Measurements from ENCODE around the gene VPS4A.
A peak's percentile ranks its signal among the peaks of the same experiment; 100 is the strongest.

The VPS4A gene

GRCh38 chr16:69307856-69308255 is 3.3 kb upstream of the VPS4A start:
- no peak for DNase-seq

- no peak for DNase-seq
Observed at GRCh38 chr16:69309316-69309715, 1.8 kb upstream of the VPS4A start.

GRCh38 chr16:69311533-69312387 is 610 bp downstream of the VPS4A start:
- DNase-seq = peak in 1 of 2 experiments; percentile 13

- DNase-seq = no peak
Observed at GRCh38 chr16:69313469-69313868, 2.3 kb downstream of the VPS4A start.

GRCh38 chr16:69314534-69314933 is 3.4 kb downstream of the VPS4A start:
- DNase-seq = no peak

GRCh38 chr16:69315486-69316311 is 4.5 kb downstream of the VPS4A start:
- DNase-seq = no peak

- no peak for DNase-seq
Observed at GRCh38 chr16:69316595-69317034, 5.5 kb downstream of the VPS4A start.

- DNase-seq = no peak
Observed at GRCh38 chr16:69318177-69318910, 7.2 kb downstream of the VPS4A start.

- no peak for DNase-seq
Observed at GRCh38 chr16:69318911-69319289, 7.8 kb downstream of the VPS4A start.

- DNase-seq = no peak
Observed at GRCh38 chr16:69319381-69319780, 8.2 kb downstream of the VPS4A start.

- no peak for DNase-seq
Observed at GRCh38 chr16:69319826-69320739, 8.9 kb downstream of the VPS4A start.

GRCh38 chr16:69320740-69321073 is 9.6 kb downstream of the VPS4A start:
- DNase-seq = no peak

- DNase-seq = no peak
Observed at GRCh38 chr16:69321080-69321479, 9.9 kb downstream of the VPS4A start.

GRCh38 chr16:69322343-69322742 is 11.2 kb downstream of the VPS4A start:
- DNase-seq = no peak

- DNase-seq = no peak
Observed at GRCh38 chr16:69323415-69323814, 12.3 kb downstream of the VPS4A start.

- DNase-seq = no peak
Observed at GRCh38 chr16:69324013-69324531, 12.9 kb downstream of the VPS4A start.

- no peak for DNase-seq
Observed at GRCh38 chr16:69324585-69325253, 13.6 kb downstream of the VPS4A start.

GRCh38 chr16:69325784-69326171 is 14.6 kb downstream of the VPS4A start:
- DNase-seq = no peak

- DNase-seq = no peak
Observed at GRCh38 chr16:69326172-69326873, 15.2 kb downstream of the VPS4A start.

GRCh38 chr16:69327585-69328310 is 16.6 kb downstream of the VPS4A start:
- no peak for DNase-seq
